ENCODE measurements around the gene KRCC1. TPM values are rescaled to one million over a fixed set of nuclear protein-coding genes. Genes with fewer than 3 reads are reported as not detected.

KRCC1 gene
- polyA plus RNA-seq, 1 experiment = 42.6 TPM

DNA sequence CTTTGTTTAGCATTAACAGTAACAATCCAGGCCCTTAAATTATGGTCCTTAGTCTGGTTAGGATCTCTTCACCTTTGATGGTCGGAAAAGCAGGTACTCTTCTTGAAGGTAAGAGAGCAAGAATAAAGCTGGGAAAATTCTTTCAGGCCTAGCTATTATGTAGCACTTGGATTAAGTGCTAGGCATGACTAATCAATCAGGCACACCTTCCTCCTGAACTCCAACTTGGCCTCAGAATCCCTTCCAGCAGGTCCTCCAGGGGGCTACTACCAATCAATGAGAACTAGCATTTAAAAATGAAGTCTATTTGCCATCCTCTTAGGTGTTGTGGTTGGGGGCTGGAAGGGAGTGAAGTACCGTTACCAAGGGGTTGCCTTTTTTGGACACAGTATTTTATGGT is 15.8 kb upstream of the KRCC1 start:
- DNase-seq (ENCODE audit: low read depth, low spot score) = no peak
- Histone ChIP-seq H3K9me3 (ENCODE audit: control insufficient read depth, insufficient read depth, low read length) (no peaks in the 10 kb centered on the region), H3K27ac (ENCODE audit: low read depth, low read length) (no peak overlapping the region), H3K27me3 (ENCODE audit: control insufficient read depth, insufficient read depth, low read length) (peaks cover 11% of the 10 kb centered on the region), H3K4me3 (ENCODE audit: low read depth, low read length) (no peak overlapping the region)
- ChIA-PET POLR2A (no interaction called here), CTCF (interaction anchor here (1.0 kb wide), 1 partner anchor 11 kb away, joined by 4 read pairs; no protein-coding TSS in a partner anchor)
- no peak for TF ChIP-seq CTCF (IDR thresholded peaks at IDR 0.05; ENCODE audit: low read depth, low read length)

DNA sequence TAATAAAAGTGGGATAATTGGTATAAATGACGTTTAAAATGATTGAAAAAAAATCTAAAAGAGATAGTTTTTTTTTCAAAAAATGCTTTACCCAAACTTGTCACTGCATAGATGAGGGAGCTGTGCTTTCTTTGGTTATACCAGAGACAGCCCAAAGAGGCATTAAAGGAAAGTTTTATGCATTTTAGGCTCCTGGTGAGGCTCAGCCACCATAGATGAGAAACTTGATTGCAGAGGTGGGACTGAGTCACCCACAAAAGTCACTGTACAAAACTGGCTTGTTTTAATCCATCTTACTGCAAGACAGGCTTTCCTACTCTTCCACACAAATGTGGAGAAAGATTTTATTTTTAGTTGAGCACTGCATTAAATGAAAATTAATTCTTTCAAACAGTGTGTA is 14.5 kb upstream of the KRCC1 start:
- no peak for TF ChIP-seq CTCF (IDR thresholded peaks at IDR 0.05; ENCODE audit: low read depth, low read length)
- CTCF ChIA-PET = interaction anchor here (2.0 kb wide), 1 partner anchor 10 kb away, joined by 17 read pairs; no protein-coding TSS in a partner anchor
- H3K27me3 ChIP-seq (ENCODE audit: control insufficient read depth, insufficient read depth, low read length) = peaks cover 11% of the 10 kb centered on the region

DNA sequence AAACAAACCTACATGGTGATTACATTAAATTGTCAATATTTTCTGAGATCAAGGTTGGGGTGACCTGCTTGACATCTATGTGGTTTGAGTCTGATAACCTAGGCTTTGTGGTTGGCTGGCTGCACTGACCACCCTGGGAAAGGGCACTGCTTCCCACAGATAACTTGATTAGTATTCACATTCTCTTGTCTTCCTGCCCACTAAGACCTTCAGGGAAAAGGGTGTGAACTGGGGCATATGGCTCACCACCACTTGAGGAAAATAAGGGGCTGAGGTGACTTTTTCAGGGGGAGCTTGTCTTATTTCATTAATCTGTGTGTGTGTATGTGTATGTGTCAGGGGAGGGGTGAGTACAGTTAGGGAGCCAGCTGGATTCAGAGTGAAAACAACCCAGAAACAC is 13.5 kb upstream of the KRCC1 start:
- Histone ChIP-seq H3K9me3 (ENCODE audit: control insufficient read depth, insufficient read depth, low read length) (no peaks in the 10 kb centered on the region), H3K4me3 (ENCODE audit: low read depth, low read length) (no peak overlapping the region), H3K27me3 (ENCODE audit: control insufficient read depth, insufficient read depth, low read length) (peaks cover 15% of the 10 kb centered on the region), H3K27ac (ENCODE audit: low read depth, low read length) (no peak overlapping the region)
- no peak for TF ChIP-seq CTCF (IDR thresholded peaks at IDR 0.05; ENCODE audit: low read depth, low read length)
- no peak for DNase-seq (ENCODE audit: low read depth, low spot score)
- ChIA-PET CTCF (interaction anchor here (1.0 to 2.0 kb wide), 2 partner anchors 9 to 92 kb away, joined by 3 to 17 read pairs; no protein-coding TSS in a partner anchor), POLR2A (no interaction called here)

More for the DNA sequence above, 14.5 kb upstream of the KRCC1 start:
- Histone ChIP-seq H3K4me3 (ENCODE audit: low read depth, low read length) (no peak overlapping the region), H3K27ac (ENCODE audit: low read depth, low read length) (no peak overlapping the region), H3K9me3 (ENCODE audit: control insufficient read depth, insufficient read depth, low read length) (no peaks in the 10 kb centered on the region)
- DNase-seq (ENCODE audit: low read depth, low spot score) = no peak
- POLR2A ChIA-PET = no interaction called here

GRCh38 chr2:88068044-88068443 is 12.5 kb upstream of the KRCC1 start:
- Histone ChIP-seq H3K27me3 (ENCODE audit: control insufficient read depth, insufficient read depth, low read length) (peaks cover 12% of the 10 kb centered on the region), H3K4me3 (ENCODE audit: low read depth, low read length) (no peak overlapping the region), H3K9me3 (ENCODE audit: control insufficient read depth, insufficient read depth, low read length) (no peaks in the 10 kb centered on the region), H3K27ac (ENCODE audit: low read depth, low read length) (no peak overlapping the region)
- POLR2A ChIA-PET = no interaction called here
- CTCF ChIA-PET = interaction anchor here (1.0 to 2.0 kb wide), 2 partner anchors 8 to 93 kb away, joined by 3 to 17 read pairs; no protein-coding TSS in a partner anchor
- no peak for DNase-seq (ENCODE audit: low read depth, low spot score)
- no peak for TF ChIP-seq CTCF (IDR thresholded peaks at IDR 0.05; ENCODE audit: low read depth, low read length)

GRCh38 chr2:88067598-88067997 is 12.0 kb upstream of the KRCC1 start, which contains the start of gene SMYD1:
SMYD1 (plus strand) TSS chr2:88067825; CDS start chr2:88067865, 40 bp downstream.
- Histone ChIP-seq H3K9me3 (ENCODE audit: control insufficient read depth, insufficient read depth, low read length) (no peaks in the 10 kb centered on the region), H3K27me3 (ENCODE audit: control insufficient read depth, insufficient read depth, low read length) (peaks cover 11% of the 10 kb centered on the region), H3K4me3 (ENCODE audit: low read depth, low read length) (no peak within 1 kb of the TSS), H3K27ac (ENCODE audit: low read depth, low read length) (no peak within 1 kb of the TSS)
- DNase-seq (ENCODE audit: low read depth, low spot score) = no peak
- CTCF ChIA-PET = no interaction called here
- no peak for TF ChIP-seq CTCF (IDR thresholded peaks at IDR 0.05; ENCODE audit: low read depth, low read length)
- POLR2A ChIA-PET = no interaction called here

Measured in AG04450 (cell line).